Left ventricle myocardium inferior (tissue), 1 donor: Measurements from ENCODE around the gene COMMD10. TPM values are rescaled to one million over a fixed set of nuclear protein-coding genes. Genes with fewer than 3 reads are reported as not detected.

ENCODE experiments used
- DNase-seq: peaks from one replicate; pipeline ENCODE4 v3.0.0-alpha.2; 2020
- H3K27ac ChIP-seq: fragments of 200-600 bp; replicated peaks from 2 replicates; pipeline ENCODE4 v1.8.0; 2021
- H3K27me3 ChIP-seq: fragments of 200-600 bp; 2 replicates; pipeline ENCODE4 v1.8.0; 2021; ENCODE audit warnings: low read depth
- H3K36me3 ChIP-seq: fragments of 200-600 bp; 2 replicates; pipeline ENCODE4 v1.8.0; 2021
- H3K4me1 ChIP-seq: fragments of 200-600 bp; 2 replicates; pipeline ENCODE4 v1.8.0; 2021
- H3K4me3 ChIP-seq: fragments of 200-600 bp; 2 replicates; pipeline ENCODE4 v1.8.0; 2021; ENCODE audit warnings: mild to moderate bottlenecking, moderate library complexity
- H3K9me3 ChIP-seq: fragments of 200-600 bp; replicated peaks from 2 replicates; pipeline ENCODE4 v1.8.0; 2021
- intact Hi-C: fragments of 100-400 bp; cut with micrococcal nuclease; formaldehyde crosslinking; loops from one replicate; pipeline ENCODE4 v1.11.0; 2022
- total RNA-seq: library from RNA; stranded (reverse); fragmentation: NEBNext Ultra II Directional; extraction: Animal tissue kit (Norgen Biotek cat#: 25700); gene quantifications from one replicate; pipeline ENCODE4 v1.2.1, GENCODE V29; 2021
- TF ChIP-seq, protein P1 (sequence below): fragments of 200-600 bp; IDR thresholded peaks from 2 replicates; pipeline ENCODE4 v1.8.0; 2021; ENCODE audit warnings: antibody characterized with exemption, mild to moderate bottlenecking, borderline replicate concordance
- donor health status: DM: no; HTN: yes; CAD: no; lungs with severe emphysema.

COMMD10 gene
- total RNA-seq, 1 donor from 2014 or later: 39.4 TPM

DNA sequence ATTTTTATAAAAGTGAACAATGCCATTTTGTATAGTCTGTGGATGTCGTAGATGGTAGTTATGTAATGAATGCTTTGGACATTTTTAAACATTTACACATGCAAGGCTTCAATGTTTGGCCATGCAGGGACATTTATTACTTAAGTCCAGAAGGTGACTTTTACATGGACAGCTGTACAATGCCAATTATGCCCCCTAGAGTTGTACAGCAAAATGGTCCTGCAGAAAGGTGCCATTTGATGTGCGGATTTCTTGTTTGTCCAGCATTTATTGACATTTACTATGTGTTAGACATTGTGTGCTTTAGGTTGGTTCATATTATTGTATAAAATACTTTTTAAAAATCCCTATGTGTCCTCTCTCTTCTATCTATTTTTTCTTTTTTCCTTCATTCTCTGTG is 22.5 kb upstream of the COMMD10 start:
- no peaks in the 10 kb centered on the region for H3K4me1 ChIP-seq
- intact Hi-C loops: no loop called here
- H3K36me3 ChIP-seq: no peaks in the 10 kb centered on the region
- H3K27me3 ChIP-seq: peaks cover 49% of the 10 kb centered on the region
- no peak for DNase-seq
- H3K9me3 ChIP-seq: no peaks in the 10 kb centered on the region
- TF ChIP-seq, protein P1, sequence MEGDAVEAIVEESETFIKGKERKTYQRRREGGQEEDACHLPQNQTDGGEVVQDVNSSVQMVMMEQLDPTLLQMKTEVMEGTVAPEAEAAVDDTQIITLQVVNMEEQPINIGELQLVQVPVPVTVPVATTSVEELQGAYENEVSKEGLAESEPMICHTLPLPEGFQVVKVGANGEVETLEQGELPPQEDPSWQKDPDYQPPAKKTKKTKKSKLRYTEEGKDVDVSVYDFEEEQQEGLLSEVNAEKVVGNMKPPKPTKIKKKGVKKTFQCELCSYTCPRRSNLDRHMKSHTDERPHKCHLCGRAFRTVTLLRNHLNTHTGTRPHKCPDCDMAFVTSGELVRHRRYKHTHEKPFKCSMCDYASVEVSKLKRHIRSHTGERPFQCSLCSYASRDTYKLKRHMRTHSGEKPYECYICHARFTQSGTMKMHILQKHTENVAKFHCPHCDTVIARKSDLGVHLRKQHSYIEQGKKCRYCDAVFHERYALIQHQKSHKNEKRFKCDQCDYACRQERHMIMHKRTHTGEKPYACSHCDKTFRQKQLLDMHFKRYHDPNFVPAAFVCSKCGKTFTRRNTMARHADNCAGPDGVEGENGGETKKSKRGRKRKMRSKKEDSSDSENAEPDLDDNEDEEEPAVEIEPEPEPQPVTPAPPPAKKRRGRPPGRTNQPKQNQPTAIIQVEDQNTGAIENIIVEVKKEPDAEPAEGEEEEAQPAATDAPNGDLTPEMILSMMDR: no peak
- H3K4me3 ChIP-seq: no peak overlapping the region
- H3K27ac ChIP-seq: no peak overlapping the region

DNA sequence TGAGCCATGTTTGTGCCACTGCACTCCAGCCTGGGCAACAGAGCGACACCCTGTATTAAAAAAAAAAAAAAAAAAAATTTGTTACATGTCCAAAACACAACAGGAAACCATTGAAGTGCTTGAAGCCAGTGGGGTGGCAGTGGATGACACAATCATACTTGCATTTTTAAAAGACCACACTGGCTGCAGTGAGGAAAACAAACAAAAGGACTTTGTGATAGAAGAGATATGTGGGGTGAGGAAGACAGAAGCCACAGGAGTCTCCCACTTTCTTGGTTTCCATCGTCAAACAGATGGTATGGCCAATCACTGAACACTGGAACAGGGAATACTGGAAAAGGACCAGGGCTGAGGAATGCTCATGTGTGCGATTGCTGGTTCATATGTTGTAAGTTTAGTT is 20.9 kb upstream of the COMMD10 start:
- H3K27ac ChIP-seq: no peak overlapping the region
- no peaks in the 10 kb centered on the region for H3K4me1 ChIP-seq
- H3K36me3 ChIP-seq: no peaks in the 10 kb centered on the region
- H3K4me3 ChIP-seq: no peak overlapping the region
- DNase-seq: no peak
- peaks cover 41% of the 10 kb centered on the region for H3K27me3 ChIP-seq
- TF ChIP-seq, protein P1: no peak
- no peaks in the 10 kb centered on the region for H3K9me3 ChIP-seq
- intact Hi-C loops: no loop called here

DNA sequence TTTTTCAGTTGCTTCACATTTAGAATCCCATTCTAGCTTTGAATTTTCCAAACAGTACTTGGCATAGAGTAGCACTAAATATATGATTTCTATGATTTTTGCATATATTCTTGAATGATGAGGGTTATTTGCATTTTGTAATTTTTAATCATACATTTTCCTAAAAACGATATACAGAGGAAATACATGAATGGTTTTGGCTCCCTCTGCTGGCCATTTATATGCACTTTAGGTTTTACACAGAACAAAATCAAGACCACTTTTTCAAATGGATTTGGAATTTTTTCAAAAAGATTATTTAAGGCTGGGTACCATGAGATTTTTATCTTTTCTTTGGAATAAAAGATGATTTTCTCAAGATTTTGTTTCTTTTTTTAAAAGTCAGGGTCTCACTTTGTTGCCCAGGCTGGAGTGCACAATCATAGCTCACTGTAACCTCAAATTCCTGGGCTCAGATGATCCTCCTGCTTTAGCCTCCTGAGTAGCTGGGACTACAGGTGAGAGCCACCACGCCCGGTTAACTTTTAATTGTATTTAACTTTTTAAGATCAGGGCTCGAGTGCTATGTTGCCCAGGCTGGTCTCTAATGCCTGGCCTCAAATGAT is 16.7 kb upstream of the COMMD10 start:
- TF ChIP-seq, protein P1: peak; percentile 91
- no peaks in the 10 kb centered on the region for H3K9me3 ChIP-seq
- no peak overlapping the region for H3K27ac ChIP-seq
- intact Hi-C loops: no loop called here
- H3K4me1 ChIP-seq: no peaks in the 10 kb centered on the region
- peaks cover 21% of the 10 kb centered on the region for H3K27me3 ChIP-seq
- H3K36me3 ChIP-seq: no peaks in the 10 kb centered on the region
- DNase-seq: no peak
- no peak overlapping the region for H3K4me3 ChIP-seq

DNA sequence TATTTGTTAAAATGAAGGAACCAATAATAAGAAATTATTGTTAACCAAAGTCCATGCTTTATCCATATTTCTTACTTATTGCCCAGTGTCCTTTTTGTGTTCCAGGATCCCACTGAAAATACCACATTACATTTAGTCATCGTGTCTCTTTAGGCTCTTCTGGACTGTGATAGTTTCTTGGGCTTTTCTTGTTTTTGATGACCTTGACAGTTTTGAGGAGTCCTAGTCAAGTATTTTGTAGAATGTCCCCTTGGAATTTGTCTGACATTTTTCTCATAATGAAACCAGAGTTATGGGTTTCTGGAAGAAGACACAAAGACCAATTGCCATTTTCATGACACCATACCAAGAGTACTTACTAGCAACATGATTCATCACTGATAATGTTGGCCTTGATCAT is 13.6 kb upstream of the COMMD10 start:
- Histone ChIP-seq H3K4me3 (no peak overlapping the region), H3K9me3 (no peaks in the 10 kb centered on the region), H3K4me1 (no peaks in the 10 kb centered on the region), H3K27me3 (peaks cover 9% of the 10 kb centered on the region), H3K27ac (no peak overlapping the region), H3K36me3 (no peaks in the 10 kb centered on the region)
- TF ChIP-seq, protein P1: no peak
- DNase-seq: no peak
- intact Hi-C loops: no loop called here

DNA sequence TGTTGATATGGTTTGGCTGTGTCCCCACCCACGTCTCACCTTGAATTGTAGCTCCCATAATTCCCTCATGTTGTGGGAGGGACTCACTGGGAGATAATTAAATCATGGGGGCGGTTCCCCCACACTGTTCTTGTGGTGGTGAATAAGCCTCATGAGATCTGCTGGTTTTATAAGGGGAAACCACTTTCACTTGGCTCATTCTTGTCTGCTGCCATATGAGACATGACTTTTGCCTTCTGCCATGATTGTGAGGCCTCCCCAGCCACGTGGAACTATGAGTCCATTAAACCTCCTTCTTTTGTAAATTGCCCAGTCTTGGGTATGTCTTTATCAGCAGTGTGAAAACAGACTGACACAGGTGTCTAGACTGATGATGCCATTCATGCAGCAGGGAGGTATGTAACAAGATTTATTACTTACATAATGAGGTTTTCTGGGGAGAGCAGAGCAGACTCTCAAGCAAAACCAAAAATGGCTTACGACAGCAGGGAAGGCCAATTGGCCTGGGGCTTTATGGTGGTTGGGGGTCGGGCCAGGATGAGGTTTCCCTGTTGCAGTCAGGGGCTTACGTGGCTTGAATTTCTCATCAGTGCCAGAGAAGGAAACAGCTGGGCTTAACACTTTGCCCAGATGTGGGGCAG is 9.5 kb upstream of the COMMD10 start:
- intact Hi-C loops: no loop called here
- no peak for DNase-seq
- Histone ChIP-seq H3K9me3 (no peaks in the 10 kb centered on the region), H3K4me1 (no peaks in the 10 kb centered on the region), H3K27ac (no peak overlapping the region), H3K36me3 (peaks cover 2% of the 10 kb centered on the region), H3K27me3 (no peaks in the 10 kb centered on the region), H3K4me3 (no peak overlapping the region)
- TF ChIP-seq, protein P1: no peak
